H1 (cell line): ENCODE data around the gene GRB7. TPM values are rescaled to one million over a fixed set of nuclear protein-coding genes. Genes with fewer than 3 reads are reported as not detected.
A peak's percentile ranks its signal among the peaks of the same experiment; 100 is the strongest.

Experiments used
- CTCF ChIA-PET: fragments of 300-600 bp; sonication (Branson Sonifier 250); formaldehyde crosslinking; loops from one replicate; lab custom pipeline; 2021; ENCODE audit not compliant: partially characterized antibody; lab: Charles Lee
- POLR2A ChIA-PET: fragments of 300-600 bp; sonication (Branson Sonifier 250); formaldehyde crosslinking; loops from one replicate; lab custom pipeline; 2021; ENCODE audit warnings: inconsistent platforms; ENCODE audit not compliant: partially characterized antibody; lab: Charles Lee
- DNase-seq, 2 experiments: peaks; one replicate each; pipeline versions ENCODE4 v3.0.0 to v3.0.0-alpha.2; 2010 to 2022; ENCODE audit warnings: low spot score in 2 of 2, low read depth in 1 of 2, mixed read lengths in 1 of 2
- FAIRE-seq: peaks from 2 replicates; lab custom pipeline; 2011; peaks lifted over from hg19 to GRCh38; lab: Jason Lieb, UNC
- H2AFZ ChIP-seq: 2 replicates; pipeline ENCODE4 v1.8.1; 2012; ENCODE audit warnings: low read length, inconsistent platforms
- H2AK5ac ChIP-seq: 2 replicates; pipeline ENCODE4 v1.6.1; 2013; ENCODE audit warnings: low read depth, low read length
- H2BK120ac ChIP-seq: replicated peaks from 2 replicates; pipeline ENCODE3; 2013; ENCODE audit warnings: low read depth, low read length, inconsistent platforms
- H2BK12ac ChIP-seq: 2 replicates; pipeline ENCODE4 v1.6.1; 2013; ENCODE audit warnings: low read depth, low read length
- H2BK15ac ChIP-seq: 2 replicates; pipeline ENCODE4 v1.6.1; 2013; ENCODE audit warnings: low read length
- H2BK20ac ChIP-seq: 2 replicates; pipeline ENCODE4 v1.6.1; 2013; ENCODE audit warnings: low read length
- H2BK5ac ChIP-seq: 2 replicates; pipeline ENCODE4 v1.6.1; 2013; ENCODE audit warnings: low read depth, low read length
- H3K14ac ChIP-seq: 2 replicates; pipeline ENCODE4 v1.6.1; 2013; ENCODE audit warnings: inconsistent platforms; ENCODE audit not compliant: insufficient read length
- H3K18ac ChIP-seq: 2 replicates; pipeline ENCODE4 v1.6.1; 2013; ENCODE audit warnings: low read length; ENCODE audit errors: extremely low read depth
- H3K23ac ChIP-seq: 2 replicates; pipeline ENCODE4 v1.6.1; 2013; ENCODE audit warnings: inconsistent platforms; ENCODE audit not compliant: insufficient read length
- H3K23me2 ChIP-seq: 2 replicates; pipeline ENCODE4 v1.6.1; 2013; ENCODE audit warnings: low read depth, low read length
- H3K27ac ChIP-seq: 2 replicates; pipeline ENCODE4 v1.6.1; 2011; ENCODE audit warnings: low read depth, low read length, inconsistent platforms
- H3K27me3 ChIP-seq, 4 experiments: replicated peaks in 1 of 4; 1 replicate in 1 of 4; 2 replicates in 3 of 4; pipeline versions ENCODE4 v1.6.1 to v1.8.1; 2011 to 2013; ENCODE audit warnings: low read length in 3 of 4, mild to moderate bottlenecking in 3 of 4, inconsistent platforms in 2 of 4, mixed read lengths in 2 of 4, moderate library complexity in 1 of 4; ENCODE audit not compliant: control insufficient read depth in 3 of 4, insufficient read depth in 3 of 4; ENCODE audit errors: extremely low read depth in 1 of 4
- H3K36me3 ChIP-seq, 4 experiments: 2 replicates each; pipeline versions ENCODE4 v1.6.1 to v1.8.1; 2011 to 2013; ENCODE audit warnings: mild to moderate bottlenecking in 4 of 4, low read length in 3 of 4, moderate library complexity in 2 of 4, control low read depth in 1 of 4, inconsistent platforms in 1 of 4; ENCODE audit not compliant: insufficient read depth in 4 of 4, control insufficient read depth in 2 of 4
- H3K4ac ChIP-seq: replicated peaks from 2 replicates; pipeline ENCODE3; 2013; ENCODE audit warnings: low read length, low read depth, mixed read lengths, inconsistent platforms; ENCODE audit not compliant: insufficient read length
- H3K4me1 ChIP-seq, 4 experiments: replicated peaks in 1 of 4; 1 replicate in 1 of 4; 2 replicates in 3 of 4; pipeline versions ENCODE4 v1.6.1 to v1.8.1; 2011 to 2013; ENCODE audit warnings: low read length in 3 of 4, inconsistent platforms in 2 of 4, mixed read lengths in 1 of 4; ENCODE audit not compliant: insufficient read depth in 4 of 4, control insufficient read depth in 3 of 4
- H3K4me2 ChIP-seq, 2 experiments: 2 replicates each; pipeline versions ENCODE4 v1.6.1 to v1.8.1; 2011 to 2013; ENCODE audit warnings: low read depth in 2 of 2, low read length in 2 of 2, control low read depth in 1 of 2, inconsistent platforms in 1 of 2, mild to moderate bottlenecking in 1 of 2; ENCODE audit not compliant: insufficient read depth in 1 of 2
- H3K4me3 ChIP-seq, 4 experiments: fragments of 200-600, 300-600 bp in 1 of 4; sonication (generic), shearing (Covaris generic), sonication (Bioruptor Twin) in 1 of 4; 2 replicates each; pipeline versions ENCODE4 v1.5.1 to v1.8.1; 2011 to 2016; ENCODE audit warnings: low read length in 4 of 4, low read depth in 3 of 4, control low read depth in 2 of 4, inconsistent platforms in 2 of 4, mild to moderate bottlenecking in 2 of 4, mixed read lengths in 1 of 4, moderate library complexity in 1 of 4; ENCODE audit not compliant: insufficient read depth in 2 of 4; ENCODE audit errors: extremely low read depth in 1 of 4
- H3K56ac ChIP-seq: replicated peaks from 2 replicates; pipeline ENCODE3; 2013; ENCODE audit warnings: low read depth, mild to moderate bottlenecking, mixed read lengths, low read length, inconsistent platforms; ENCODE audit not compliant: insufficient read length
- H3K79me1 ChIP-seq: 2 replicates; pipeline ENCODE4 v1.6.1; 2013; ENCODE audit warnings: low read depth, low read length, control low read depth
- H3K79me2 ChIP-seq, 2 experiments: 2 replicates each; pipeline versions ENCODE4 v1.6.1 to v1.8.1; 2012 to 2013; ENCODE audit warnings: low read length in 2 of 2, mild to moderate bottlenecking in 2 of 2, inconsistent platforms in 1 of 2; ENCODE audit not compliant: insufficient read depth in 2 of 2, control insufficient read depth in 1 of 2
- H3K9ac ChIP-seq, 4 experiments: replicated peaks in 1 of 4; 1 replicate in 1 of 4; 2 replicates in 3 of 4; pipeline versions ENCODE4 v1.6.1 to v1.8.1; 2011 to 2013; ENCODE audit warnings: low read depth in 3 of 4, low read length in 3 of 4, control low read depth in 2 of 4, mild to moderate bottlenecking in 2 of 4, moderate library complexity in 2 of 4, inconsistent platforms in 1 of 4; ENCODE audit errors: extremely low read depth in 1 of 4
- H3K9me3 ChIP-seq, 2 experiments: 2 replicates each; pipeline versions ENCODE4 v1.6.1 to v1.8.1; 2012 to 2013; ENCODE audit warnings: mild to moderate bottlenecking in 2 of 2, moderate library complexity in 2 of 2, control low read depth in 1 of 2, inconsistent platforms in 1 of 2, low read depth in 1 of 2, low read length in 1 of 2, mixed read lengths in 1 of 2; ENCODE audit not compliant: insufficient read depth in 2 of 2
- H4K20me1 ChIP-seq, 2 experiments: replicated peaks in 1 of 2; 2 replicates each; pipeline versions ENCODE3 to v1.8.1; 2011 to 2013; ENCODE audit warnings: inconsistent platforms in 2 of 2, low read length in 2 of 2, mild to moderate bottlenecking in 1 of 2; ENCODE audit not compliant: insufficient read depth in 2 of 2, control insufficient read depth in 1 of 2
- H4K5ac ChIP-seq: 2 replicates; pipeline ENCODE4 v1.6.1; 2013; ENCODE audit warnings: low read length, low read depth, mixed read lengths, inconsistent platforms; ENCODE audit not compliant: insufficient read length
- H4K8ac ChIP-seq: 2 replicates; pipeline ENCODE4 v1.8.0; 2013; ENCODE audit warnings: mild to moderate bottlenecking, moderate library complexity, low read length, inconsistent platforms; ENCODE audit not compliant: insufficient read depth; ENCODE audit errors: extremely low read depth
- H4K91ac ChIP-seq: replicated peaks from 2 replicates; pipeline ENCODE3; 2013; ENCODE audit warnings: low read length, mixed read lengths, inconsistent platforms; ENCODE audit not compliant: insufficient read length
- BACH1 ChIP-seq: IDR thresholded peaks from 2 replicates; pipeline ENCODE4 v1.6.1; 2012; ENCODE audit warnings: low read length, improper control_type of control experiment
- BCL11A ChIP-seq, 2 experiments: IDR thresholded peaks; one replicate each; pipeline ENCODE4 v1.6.1; 2011; ENCODE audit warnings: low read depth in 2 of 2, low read length in 2 of 2, mild to moderate bottlenecking in 2 of 2
- CTCF ChIP-seq, 3 experiments: IDR thresholded peaks; 1 replicate in 2 of 3; 2 replicates in 1 of 3; pipeline versions ENCODE4 v1.5.1 to v1.6.1; 2011; ENCODE audit warnings: low read length in 3 of 3, mild to moderate bottlenecking in 3 of 3, inconsistent platforms in 2 of 3, low read depth in 1 of 3, moderate library complexity in 1 of 3; ENCODE audit not compliant: insufficient read depth in 1 of 3; ENCODE audit errors: control extremely low read depth in 1 of 3
- GTF2F1 ChIP-seq: IDR thresholded peaks from 2 replicates; pipeline ENCODE4 v1.6.1; 2012; ENCODE audit warnings: low read depth, low read length, improper control_type of control experiment, borderline replicate concordance
- KDM4A ChIP-seq: IDR thresholded peaks from one replicate; pipeline ENCODE4 v1.7.1; 2012; ENCODE audit warnings: low read depth, mild to moderate bottlenecking, moderate library complexity, low read length, inconsistent platforms; ENCODE audit not compliant: severe bottlenecking
- MAFK ChIP-seq: IDR thresholded peaks from 2 replicates; pipeline ENCODE4 v1.6.1; 2012; ENCODE audit warnings: low read depth, mild to moderate bottlenecking, improper control_type of control experiment, low read length
- MAX ChIP-seq: IDR thresholded peaks from 2 replicates; pipeline ENCODE4 v1.6.1; 2012; ENCODE audit warnings: inconsistent platforms
- POLR2A ChIP-seq, 2 experiments: IDR thresholded peaks; 1 replicate in 1 of 2; 2 replicates in 1 of 2; pipeline ENCODE4 v1.6.1; 2011; ENCODE audit warnings: low read depth in 2 of 2, low read length in 2 of 2, mild to moderate bottlenecking in 2 of 2; ENCODE audit errors: control extremely low read depth in 1 of 2
- POLR2AphosphoS5 ChIP-seq: IDR thresholded peaks from 2 replicates; pipeline ENCODE4 v1.6.1; 2011; ENCODE audit warnings: low read depth, low read length
- SRF ChIP-seq: IDR thresholded peaks from 2 replicates; pipeline ENCODE4 v1.6.1; 2011; ENCODE audit warnings: mild to moderate bottlenecking, low read depth, low read length, moderate library complexity
- SUZ12 ChIP-seq: fragments of 200-600 bp; sonication (generic); IDR thresholded peaks from 2 replicates; pipeline ENCODE4 v1.6.1; 2012; ENCODE audit warnings: mild to moderate bottlenecking, inconsistent platforms, low read length, moderate library complexity, mixed read lengths
- TCF12 ChIP-seq: IDR thresholded peaks from 2 replicates; pipeline ENCODE4 v1.6.1; 2011; ENCODE audit warnings: low read depth, mild to moderate bottlenecking, low read length
- WGBS, 2 experiments: shearing (Covaris generic) in 1 of 2; methylation state at CpG; one replicate each; pipeline versions ENCODE4 v1.1.6 to v1.1.7; 2013 to 2015; ENCODE audit warnings: low lambda C conversion rate in 2 of 2, mixed read lengths in 2 of 2, inconsistent platforms in 1 of 2, low coverage in 1 of 2, missing lambda C conversion rate in 1 of 2; ENCODE audit not compliant: insufficient replicate concordance in 2 of 2, insufficient coverage in 1 of 2, insufficient read length in 1 of 2; ENCODE audit errors: extremely low coverage in 1 of 2, missing lambda C conversion rate in 1 of 2; 5-methylcytosine and 5-hydroxymethylcytosine counted together
- polyA plus RNA-seq, 7 experiments: library from polyadenylated mRNA; depleted of rRNA in 3 of 7; stranded (reverse) in 5 of 7; unstranded in 2 of 7; fragments of >200 nt in 5 of 7; fragments of 200-250 nt in 2 of 7; gene quantifications; 1 replicate in 5 of 7; 2 replicates in 1 of 7; 4 replicates in 1 of 7; pipeline versions ENCODE4 v1.2.1 to v1.2.3, GENCODE V29; 2011 to 2013; ENCODE audit warnings: missing spikeins in 2 of 7, mixed read lengths in 2 of 7
- total RNA-seq: library from RNA; stranded (reverse); fragmentation: NEBNext Ultra II Directional; extraction: Animal tissue kit (Norgen Biotek cat#: 25700); gene quantifications from 2 replicates; pipeline ENCODE4 v1.2.1, GENCODE V29; 2021

GRB7 gene
- total and polyA plus RNA-seq, 2 of the 8 experiments (the other 6 are each of a cell fraction or from before 2014, with no cell fraction given) = 32.2 to 41.5 TPM

DNA sequence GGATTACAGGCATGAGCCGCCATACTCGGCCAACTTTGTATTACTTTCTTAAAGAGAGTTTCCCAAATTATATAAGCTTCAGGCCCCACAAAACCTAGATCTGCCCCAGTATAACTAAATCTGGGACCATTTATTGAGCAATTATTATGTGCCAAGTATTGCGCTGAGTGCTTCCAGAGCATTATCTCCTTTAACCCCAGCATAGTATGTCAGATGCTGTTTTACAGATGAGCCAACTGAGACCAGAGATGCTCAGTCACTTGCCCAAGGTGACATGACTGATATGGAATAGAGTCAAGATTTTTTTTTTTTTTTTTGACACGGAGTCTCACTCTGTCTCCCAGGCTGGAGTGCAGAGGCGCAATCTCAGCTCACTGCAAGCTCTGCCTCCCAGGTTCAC lies 39.8 kb upstream of the GRB7 start:
- Histone ChIP-seq H4K8ac (no peak overlapping the region), H2BK20ac (no peak overlapping the region), H4K20me1 (peaks cover 5 to 10% of the 10 kb centered on the region in 2 experiments), H3K56ac (no peak overlapping the region), H3K14ac (no peak overlapping the region), H3K4me1 (peaks cover 20 to 41% (median 28%) of the 10 kb centered on the region in 4 experiments), H3K18ac (no peak overlapping the region), H4K5ac (no peak overlapping the region), H3K79me1 (peaks cover 2% of the 10 kb centered on the region; the same call in 1 of the 2 replicates), H3K27me3 (no peaks in the 10 kb centered on the region), H3K23me2 (peaks cover 13% of the 10 kb centered on the region), H2AFZ (no peak overlapping the region), H3K4me2 (no peak overlapping the region), H2BK12ac (no peak overlapping the region), H3K4me3 (no peak overlapping the region), H2BK5ac (no peak overlapping the region), H3K23ac (no peak overlapping the region), H3K36me3 (no peaks in the 10 kb centered on the region), H2AK5ac (no peak overlapping the region), H3K27ac (no peak overlapping the region), H3K9ac (no peak overlapping the region), H4K91ac (no peak overlapping the region), H2BK15ac (no peak overlapping the region), H3K9me3 (no peaks in the 10 kb centered on the region), H2BK120ac (peak overlapping the region; percentile 59), H3K79me2 (peaks cover 22 to 49% of the 10 kb centered on the region in 2 experiments), H3K4ac (no peak overlapping the region)
- DNase-seq = no peak
- no peak for FAIRE-seq
- ChIA-PET POLR2A (interaction anchor here (0.8 to 38.1 kb wide), 4 partner anchors 21 to 44 kb away, joined by 3 to 708 read pairs (median 12); partner anchors contain the start of genes MIEN1, PGAP3, PNMT and TCAP), CTCF (interaction anchor here (0.6 to 52.4 kb wide), 4 partner anchors 32 to 172 kb away, joined by 3 to 1885 read pairs (median 19); partner anchors contain the start of genes MIEN1, PPP1R1B and STARD3)
- WGBS, 2 experiments = 95% methylated on average over 5 of the region's 5 CpGs; no CpG with 5 or more reads in 1 of the 2 experiments
- no peak for TF ChIP-seq KDM4A
- no peak for TF ChIP-seq MAX
- no peak for TF ChIP-seq GTF2F1
- no peak for TF ChIP-seq SUZ12
- no peak for TF ChIP-seq BCL11A (IDR thresholded peaks at IDR 0.05; ENCODE audit: low read depth in 2 of 2, low read length in 2 of 2)
- TF ChIP-seq CTCF (IDR thresholded peaks at IDR 0.05; ENCODE audit: control extremely low read depth in 1 of 3, insufficient read depth in 1 of 3, low read depth in 1 of 3, low read length in 3 of 3) = no peak
- TF ChIP-seq POLR2AphosphoS5 = no peak
- TF ChIP-seq POLR2A (IDR thresholded peaks at IDR 0.05; ENCODE audit: control extremely low read depth in 1 of 2, low read depth in 2 of 2, low read length in 2 of 2) = no peak
- TF ChIP-seq MAFK = no peak
- no peak for TF ChIP-seq TCF12
- TF ChIP-seq BACH1 = no peak
- TF ChIP-seq SRF = no peak
